ENCODE measurements around the gene ADPRHL1.

The ADPRHL1 gene

GRCh38 chr13:113433391-113433916 lies 19.8 kb downstream of the ADPRHL1 start:
- no peak overlapping the region for H3K27ac ChIP-seq
- H3K4me1 ChIP-seq (ENCODE audit: control insufficient read depth in 1 of 2, insufficient read depth in 1 of 2, low read depth in 1 of 2, low read length in 1 of 2) = no peaks in the 10 kb centered on the region
- no peak for TF ChIP-seq CTCF (IDR thresholded peaks at IDR 0.05)
- H3K27me3 ChIP-seq = no peaks in the 10 kb centered on the region
- H3K36me3 ChIP-seq = no peaks in the 10 kb centered on the region
- no peak overlapping the region for H3K4me3 ChIP-seq (ENCODE audit: low read depth in 1 of 2, low read length in 1 of 2)
- no peaks in the 10 kb centered on the region for H3K9me3 ChIP-seq

- Histone ChIP-seq H3K9me3 (no peaks in the 10 kb centered on the region), H3K27ac (no peak overlapping the region), H3K4me1 (ENCODE audit: control insufficient read depth in 1 of 2, insufficient read depth in 1 of 2, low read depth in 1 of 2, low read length in 1 of 2) (no peaks in the 10 kb centered on the region), H3K4me3 (ENCODE audit: low read depth in 1 of 2, low read length in 1 of 2) (no peak overlapping the region), H3K27me3 (no peaks in the 10 kb centered on the region), H3K36me3 (no peaks in the 10 kb centered on the region)
- TF ChIP-seq CTCF (IDR thresholded peaks at IDR 0.05) = no peak
Observed at GRCh38 chr13:113432506-113433270, 20.6 kb downstream of the ADPRHL1 start.

GRCh38 chr13:113431171-113431570 lies 22.1 kb downstream of the ADPRHL1 start:
- Histone ChIP-seq H3K4me3 (ENCODE audit: low read depth in 1 of 2, low read length in 1 of 2) (no peak overlapping the region), H3K27me3 (no peaks in the 10 kb centered on the region), H3K9me3 (no peaks in the 10 kb centered on the region), H3K4me1 (ENCODE audit: control insufficient read depth in 1 of 2, insufficient read depth in 1 of 2, low read depth in 1 of 2, low read length in 1 of 2) (no peaks in the 10 kb centered on the region), H3K27ac (no peak overlapping the region), H3K36me3 (no peaks in the 10 kb centered on the region)
- TF ChIP-seq CTCF (IDR thresholded peaks at IDR 0.05) = no peak

- Histone ChIP-seq H3K36me3 (no peaks in the 10 kb centered on the region), H3K27ac (no peak overlapping the region), H3K27me3 (no peaks in the 10 kb centered on the region), H3K4me1 (ENCODE audit: control insufficient read depth in 1 of 2, insufficient read depth in 1 of 2, low read depth in 1 of 2, low read length in 1 of 2) (no peaks in the 10 kb centered on the region), H3K9me3 (no peaks in the 10 kb centered on the region), H3K4me3 (ENCODE audit: low read depth in 1 of 2, low read length in 1 of 2) (no peak overlapping the region)
- no peak for TF ChIP-seq CTCF (IDR thresholded peaks at IDR 0.05)
Observed at GRCh38 chr13:113430378-113431110, 22.7 kb downstream of the ADPRHL1 start.

GRCh38 chr13:113429608-113429985 lies 23.7 kb downstream of the ADPRHL1 start:
- Histone ChIP-seq H3K27ac (no peak overlapping the region), H3K9me3 (no peaks in the 10 kb centered on the region), H3K36me3 (no peaks in the 10 kb centered on the region), H3K27me3 (no peaks in the 10 kb centered on the region), H3K4me3 (ENCODE audit: low read depth in 1 of 2, low read length in 1 of 2) (no peak overlapping the region), H3K4me1 (ENCODE audit: control insufficient read depth in 1 of 2, insufficient read depth in 1 of 2, low read depth in 1 of 2, low read length in 1 of 2) (no peaks in the 10 kb centered on the region)
- TF ChIP-seq CTCF (IDR thresholded peaks at IDR 0.05) = no peak

Measured in neutrophil (primary cell).